HCT116 (cell line): ENCODE measurements around the gene STK40. TPM values are rescaled to one million over a fixed set of nuclear protein-coding genes. Genes with fewer than 3 reads are reported as not detected.

Experiments
- ATAC-seq: fragments of 200-7000 bp; cut with Tn5 transposase; 2 replicates; pipeline ENCODE4 v1.9.1; 2020; ENCODE audit warnings: mild to moderate bottlenecking, moderate library complexity
- BruUV-seq: library from RNA; stranded (reverse); fragments of 400-500 nt; replicated peaks from 2 replicates; lab custom pipeline; 2021; lab: Mats Ljungman, UMichigan
- CTCF ChIA-PET: fragments of 300-600 bp; sonication (Branson Sonifier 250); formaldehyde crosslinking; loops from one replicate; lab custom pipeline; 2021; ENCODE audit warnings: antibody characterized with exemption; lab: Charles Lee
- POLR2A ChIA-PET: fragments of 300-600, 350-600 bp; sonication (Branson Sonifier 250); formaldehyde crosslinking; loops from one replicate; lab custom pipeline; 2021; ENCODE audit warnings: antibody characterized with exemption; lab: Charles Lee
- RAD21 ChIA-PET, 2 experiments: fragments of 300-600 bp; sonication (Branson Sonifier 250); formaldehyde crosslinking; loops; one replicate each; lab custom pipeline; 2023; ENCODE audit warnings: low total read pairs in 2 of 2; ENCODE audit not compliant: uncharacterized antibody in 2 of 2, unreplicated experiment in 2 of 2, low non-redundant PET in 1 of 2; lab: Charles Lee
- DNase-seq: peaks from one replicate; pipeline ENCODE4 v3.0.0-alpha.2; 2010; ENCODE audit warnings: low read depth, low spot score
- H2AFZ ChIP-seq: fragments of 200-600 bp; shearing (Covaris generic), sonication (generic); 2 replicates; pipeline ENCODE4 v1.6.1; 2017; ENCODE audit warnings: low read depth, mixed run types, mixed read lengths, antibody characterized with exemption, low read length; ENCODE audit not compliant: poor library complexity, severe bottlenecking
- H3K27ac ChIP-seq: 2 replicates; pipeline ENCODE4 v1.5.1; 2012; ENCODE audit warnings: low read depth, low read length
- H3K27me3 ChIP-seq: fragments of 200-600 bp; sonication (generic); 2 replicates; pipeline ENCODE4 v1.6.1; 2016; ENCODE audit warnings: mixed run types, low read length, mixed read lengths; ENCODE audit not compliant: insufficient read depth
- H3K36me3 ChIP-seq, 2 experiments: fragments of 200-500 bp in 1 of 2; fragments of 200-600 bp in 1 of 2; sonication (Bioruptor generic) in 1 of 2; sonication (generic) in 1 of 2; 2 replicates each; pipeline versions ENCODE4 v1.5.1 to v1.6.1; 2014 to 2016; ENCODE audit warnings: low read length in 2 of 2, inconsistent platforms in 1 of 2, mixed read lengths in 1 of 2, mixed run types in 1 of 2; ENCODE audit not compliant: insufficient read depth in 2 of 2, control insufficient read depth in 1 of 2
- H3K4me1 ChIP-seq, 2 experiments: fragments of 200-600 bp in 1 of 2; sonication (generic) in 1 of 2; 2 replicates each; pipeline versions ENCODE4 v1.5.1 to v1.6.1; 2012 to 2017; ENCODE audit warnings: low read length in 2 of 2, inconsistent platforms in 1 of 2, mild to moderate bottlenecking in 1 of 2, mixed read lengths in 1 of 2, mixed run types in 1 of 2, moderate library complexity in 1 of 2; ENCODE audit not compliant: insufficient read depth in 2 of 2, control insufficient read depth in 1 of 2
- H3K4me2 ChIP-seq: fragments of 200-600 bp; sonication (generic); 2 replicates; pipeline ENCODE4 v1.6.1; 2017; ENCODE audit warnings: mixed run types, low read length, mixed read lengths
- H3K4me3 ChIP-seq, 2 experiments: fragments of 200-600 bp in 1 of 2; sonication (generic) in 1 of 2; replicated peaks in 1 of 2; 2 replicates each; pipeline ENCODE4 v1.5.1; 2011 to 2016; ENCODE audit warnings: low read length in 2 of 2, control low read depth in 1 of 2, low read depth in 1 of 2, mild to moderate bottlenecking in 1 of 2, mixed read lengths in 1 of 2, mixed run types in 1 of 2
- H3K79me2 ChIP-seq: fragments of 200-600 bp; sonication (generic); 2 replicates; pipeline ENCODE4 v1.6.1; 2017; ENCODE audit warnings: mild to moderate bottlenecking, mixed run types, low read length, moderate library complexity, mixed read lengths; ENCODE audit not compliant: insufficient read depth
- H3K9ac ChIP-seq: fragments of 200-600 bp; sonication (generic); 2 replicates; pipeline ENCODE4 v1.6.1; 2016; ENCODE audit warnings: low read length, mixed read lengths
- H3K9me2 ChIP-seq: fragments of 200-600 bp; sonication (generic), shearing (Covaris generic); 2 replicates; pipeline ENCODE4 v1.6.1; 2017; ENCODE audit warnings: mixed run types, mild to moderate bottlenecking, moderate library complexity; ENCODE audit not compliant: insufficient read depth
- H3K9me3 ChIP-seq, 2 experiments: fragments of 200-500 bp in 1 of 2; fragments of 200-600 bp in 1 of 2; sonication (Bioruptor generic) in 1 of 2; sonication (generic) in 1 of 2; 2 replicates each; pipeline ENCODE4 v1.6.1; 2014 to 2017; ENCODE audit warnings: low read length in 2 of 2, mixed read lengths in 2 of 2, inconsistent platforms in 1 of 2, low read depth in 1 of 2, mild to moderate bottlenecking in 1 of 2, mixed run types in 1 of 2, moderate library complexity in 1 of 2; ENCODE audit not compliant: control insufficient read depth in 1 of 2, insufficient read depth in 1 of 2
- H4K20me1 ChIP-seq: fragments of 200-600 bp; sonication (generic), shearing (Covaris generic); 2 replicates; pipeline ENCODE4 v1.6.1; 2017; ENCODE audit warnings: mixed run types, mild to moderate bottlenecking, moderate library complexity; ENCODE audit not compliant: insufficient read depth
- CBX3 ChIP-seq: IDR thresholded peaks from 2 replicates; pipeline ENCODE4 v1.6.1; 2012; ENCODE audit warnings: low read depth
- CEBPB ChIP-seq: IDR thresholded peaks from 2 replicates; pipeline ENCODE4 v1.6.1; 2012; ENCODE audit warnings: low read depth
- ELF1 ChIP-seq: IDR thresholded peaks from 2 replicates; pipeline ENCODE4 v1.6.1; 2012; ENCODE audit warnings: low read depth, borderline replicate concordance
- REST ChIP-seq: IDR thresholded peaks from 2 replicates; pipeline ENCODE4 v1.6.1; 2012; ENCODE audit warnings: low read depth
- SP1 ChIP-seq: IDR thresholded peaks from 2 replicates; pipeline ENCODE4 v1.6.1; 2012; ENCODE audit warnings: low read depth
- ZFX ChIP-seq: fragments of 450-650 bp; IDR thresholded peaks from 2 replicates; pipeline ENCODE4 v1.6.1; 2017
- intact Hi-C: fragments of 100-400 bp; cut with micrococcal nuclease; formaldehyde crosslinking; loops from 2 replicates; pipeline ENCODE4 v1.10.0; 2022
- total RNA-seq: library from RNA; stranded (reverse); gene quantifications from one replicate; pipeline ENCODE4 v1.2.1, GENCODE V29; 2021; ENCODE audit not compliant: unreplicated experiment

STK40 gene
- total RNA-seq, 1 experiment from 2014 or later: 33.9 TPM

- no TSS peak for BruUV-seq
- Histone ChIP-seq H3K4me1 (peaks cover 16 to 32% of the 10 kb centered on the region in 2 experiments), H3K9ac (no peak overlapping the region), H3K27me3 (no peaks in the 10 kb centered on the region), H2AFZ (no peak overlapping the region), H3K36me3 (0 out of 4 replicates have a peak, but pooled peaks cover 0 to 2% of the 10 kb centered on the region in 2 experiments), H3K9me2 (no peaks in the 10 kb centered on the region), H4K20me1 (no peaks in the 10 kb centered on the region), H3K4me3 (no peak overlapping the region), H3K4me2 (no peak overlapping the region), H3K9me3 (no peaks in the 10 kb centered on the region), H3K79me2 (peaks cover 69% of the 10 kb centered on the region), H3K27ac (no peak overlapping the region)
- no peak for ATAC-seq
- intact Hi-C loops: loop anchor here (10.0 kb wide), 1 partner anchor 228 kb away; the partner anchor contains the start of gene MAP7D1
- ChIA-PET RAD21 (no interaction called here), CTCF (no interaction called here), POLR2A (interaction anchor here (1.4 to 3.1 kb wide), 2 partner anchors 15 to 18 kb away, joined by 4 to 14 read pairs; partner anchors contain the start of gene LSM10)
- DNase-seq: no peak
- TF ChIP-seq CEBPB (no peak), REST (no peak)
These were observed 2.5 kb downstream of the STK40 start for GRCh38 chr1:36383240-36383639.

DNA sequence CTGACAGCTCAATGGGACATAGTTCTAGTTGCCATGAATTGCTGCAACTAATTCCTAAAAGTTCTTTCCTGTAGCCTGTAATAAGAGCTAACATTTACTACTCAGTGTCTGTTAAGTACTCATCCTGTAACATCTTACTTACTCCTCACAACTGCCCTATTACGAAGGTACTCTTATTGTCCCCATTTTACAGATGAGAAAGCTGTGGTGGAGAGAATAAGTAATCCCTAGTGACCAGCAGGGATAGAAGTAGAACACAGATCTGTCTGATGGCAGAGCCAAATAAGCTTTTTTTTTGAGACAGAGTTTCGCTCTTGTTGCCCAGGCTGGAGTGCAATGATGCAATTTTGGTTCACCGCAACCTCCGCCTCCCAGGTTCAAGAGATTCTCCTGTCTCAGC, 3.1 kb downstream of the STK40 start:
- no peaks in the 10 kb centered on the region for H3K9me2 ChIP-seq
- H3K79me2 ChIP-seq: peaks cover 75% of the 10 kb centered on the region
- no peak overlapping the region for H3K4me3 ChIP-seq
- H3K27me3 ChIP-seq: no peaks in the 10 kb centered on the region
- no peak overlapping the region for H3K9ac ChIP-seq
- ChIA-PET POLR2A (interaction anchor here (1.4 to 3.1 kb wide), 2 partner anchors 15 to 18 kb away, joined by 4 to 14 read pairs; partner anchors contain the start of gene LSM10), RAD21 (no interaction called here), CTCF (no interaction called here)
- TF ChIP-seq CBX3 (no peak), SP1 (no peak), ELF1 (no peak), ZFX (no peak)
- H3K9me3 ChIP-seq: no peaks in the 10 kb centered on the region
- DNase-seq (no peak), ATAC-seq (no peak)
- BruUV-seq: no TSS peak
- H3K4me1 ChIP-seq: peaks cover 15 to 32% of the 10 kb centered on the region in 2 experiments
- H3K4me2 ChIP-seq: no peak overlapping the region
- intact Hi-C loops: loop anchor here (10.0 kb wide), 1 partner anchor 228 kb away; the partner anchor contains the start of gene MAP7D1
- H3K27ac ChIP-seq: no peak overlapping the region
- no peaks in the 10 kb centered on the region for H4K20me1 ChIP-seq
- peaks cover 2 to 5% of the 10 kb centered on the region in 2 experiments; a peak in 1 of 4 replicates for H3K36me3 ChIP-seq
- no peak overlapping the region for H2AFZ ChIP-seq
